Epithelial cell of esophagus (primary cell): ENCODE measurements around the gene CDK5RAP1.

Experiments
- DNase-seq: peaks from one replicate; pipeline ENCODE4 v3.0.0; 2010; ENCODE audit warnings: low read depth
- H3K4me3 ChIP-seq: 2 replicates; pipeline ENCODE4 v1.5.1; 2011; ENCODE audit warnings: mild to moderate bottlenecking, low read length, control low read depth
- TF ChIP-seq, protein P1 (sequence below): IDR thresholded peaks from 2 replicates; pipeline ENCODE4 v1.5.1; 2011; ENCODE audit warnings: low read depth, mild to moderate bottlenecking, low read length, control low read depth, inconsistent platforms; ENCODE audit not compliant: insufficient read depth; ENCODE audit errors: missing control alignments

CDK5RAP1 gene

DNA sequence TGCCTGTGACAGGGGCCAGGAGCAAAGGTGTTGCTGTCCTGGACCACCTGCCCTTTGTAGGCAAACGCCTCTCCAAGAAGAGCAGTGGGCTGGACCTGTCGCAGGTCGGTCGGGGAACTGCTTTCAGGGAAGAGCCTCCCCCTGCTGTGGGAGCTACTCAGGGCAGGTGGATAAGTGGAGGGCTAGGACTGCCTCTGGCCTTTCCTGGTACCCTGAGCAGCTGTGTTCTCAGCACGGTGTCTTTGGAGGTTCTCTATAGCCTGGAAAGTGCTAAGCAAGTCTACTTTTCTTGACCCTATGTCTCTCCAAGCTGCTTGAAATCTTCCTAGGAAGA, 83.3 kb downstream of the CDK5RAP1 start:
- TF ChIP-seq, protein P1, sequence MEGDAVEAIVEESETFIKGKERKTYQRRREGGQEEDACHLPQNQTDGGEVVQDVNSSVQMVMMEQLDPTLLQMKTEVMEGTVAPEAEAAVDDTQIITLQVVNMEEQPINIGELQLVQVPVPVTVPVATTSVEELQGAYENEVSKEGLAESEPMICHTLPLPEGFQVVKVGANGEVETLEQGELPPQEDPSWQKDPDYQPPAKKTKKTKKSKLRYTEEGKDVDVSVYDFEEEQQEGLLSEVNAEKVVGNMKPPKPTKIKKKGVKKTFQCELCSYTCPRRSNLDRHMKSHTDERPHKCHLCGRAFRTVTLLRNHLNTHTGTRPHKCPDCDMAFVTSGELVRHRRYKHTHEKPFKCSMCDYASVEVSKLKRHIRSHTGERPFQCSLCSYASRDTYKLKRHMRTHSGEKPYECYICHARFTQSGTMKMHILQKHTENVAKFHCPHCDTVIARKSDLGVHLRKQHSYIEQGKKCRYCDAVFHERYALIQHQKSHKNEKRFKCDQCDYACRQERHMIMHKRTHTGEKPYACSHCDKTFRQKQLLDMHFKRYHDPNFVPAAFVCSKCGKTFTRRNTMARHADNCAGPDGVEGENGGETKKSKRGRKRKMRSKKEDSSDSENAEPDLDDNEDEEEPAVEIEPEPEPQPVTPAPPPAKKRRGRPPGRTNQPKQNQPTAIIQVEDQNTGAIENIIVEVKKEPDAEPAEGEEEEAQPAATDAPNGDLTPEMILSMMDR = no peak
- DNase-seq = no peak
- H3K4me3 ChIP-seq = no peak overlapping the region

DNA sequence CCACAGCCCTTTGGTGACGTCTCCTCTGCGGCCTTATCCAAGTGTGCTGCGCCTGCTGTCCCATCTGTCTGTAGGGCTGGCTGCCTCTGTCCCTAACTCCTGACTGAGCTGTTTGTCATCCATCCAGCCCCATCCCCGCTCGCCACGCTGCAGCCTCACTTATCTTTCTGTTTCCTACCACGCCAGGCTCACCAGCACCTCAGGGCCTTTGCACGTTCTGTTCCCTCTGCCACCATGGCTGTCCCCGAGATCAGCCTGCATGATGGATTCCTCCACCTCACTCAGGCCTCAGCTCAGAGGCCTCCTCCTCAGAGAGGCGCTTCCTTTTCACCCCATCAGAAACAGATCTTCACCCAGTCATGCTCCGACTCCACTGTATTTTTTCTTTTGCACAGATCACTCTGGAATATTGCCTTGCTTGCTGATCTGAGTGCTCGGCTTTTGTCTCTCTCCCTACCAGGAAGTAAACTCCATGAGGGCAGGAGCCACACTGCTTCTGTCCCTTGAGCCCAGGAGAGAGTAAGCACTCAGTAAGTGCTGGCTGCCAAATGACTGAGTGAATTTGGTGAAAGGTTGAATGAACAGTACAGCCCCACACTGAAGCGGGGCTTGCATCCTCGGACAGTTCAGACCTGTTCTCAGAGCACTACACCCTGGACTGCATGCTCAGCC, 83.8 kb downstream of the CDK5RAP1 start:
- no peak overlapping the region for H3K4me3 ChIP-seq
- no peak for DNase-seq
- TF ChIP-seq, protein P1 = no peak

DNA sequence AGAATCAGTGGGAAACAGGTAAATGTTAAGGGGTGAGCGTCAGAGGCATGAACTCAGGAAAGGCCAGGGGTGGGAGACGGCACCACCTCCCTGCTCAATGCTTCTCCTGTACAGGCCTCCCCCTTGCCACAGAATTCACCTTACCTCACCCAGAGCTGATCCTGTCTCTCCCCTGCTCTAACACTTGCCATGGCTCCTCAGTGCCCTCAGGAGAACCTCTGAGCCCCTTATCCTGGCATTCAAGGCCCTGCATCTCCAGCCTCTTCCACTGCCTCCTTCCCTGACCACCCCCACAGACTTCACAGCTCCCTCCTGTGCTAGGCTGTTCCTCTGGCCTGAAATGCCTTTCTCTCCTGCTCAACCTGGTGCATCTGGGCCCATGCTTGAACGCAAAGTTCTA, 84.4 kb downstream of the CDK5RAP1 start:
- DNase-seq = no peak
- TF ChIP-seq, protein P1 = no peak

DNA sequence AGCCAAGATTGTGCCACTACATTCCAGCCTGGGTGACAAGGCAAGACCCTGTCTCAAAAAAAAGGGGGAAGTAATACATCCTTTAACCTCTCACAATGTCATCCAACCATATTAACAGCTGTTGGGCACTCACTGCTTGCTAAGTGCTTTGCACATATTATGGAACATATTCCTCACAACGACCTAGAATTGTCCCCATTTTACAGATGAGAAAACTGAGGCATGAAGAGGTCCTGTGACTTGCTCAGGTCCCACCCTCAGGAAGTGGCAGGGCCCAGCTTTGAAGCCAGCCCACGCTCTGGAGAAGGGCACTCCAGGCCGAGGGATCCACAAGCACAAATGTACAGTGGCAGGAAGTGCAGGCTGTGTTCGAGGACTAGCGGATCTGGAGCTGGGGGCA, 85.0 kb downstream of the CDK5RAP1 start:
- TF ChIP-seq, protein P1 = no peak
- no peak for DNase-seq
- H3K4me3 ChIP-seq = no peak overlapping the region

More for the DNA sequence above, 84.4 kb downstream of the CDK5RAP1 start:
- no peak overlapping the region for H3K4me3 ChIP-seq

DNA sequence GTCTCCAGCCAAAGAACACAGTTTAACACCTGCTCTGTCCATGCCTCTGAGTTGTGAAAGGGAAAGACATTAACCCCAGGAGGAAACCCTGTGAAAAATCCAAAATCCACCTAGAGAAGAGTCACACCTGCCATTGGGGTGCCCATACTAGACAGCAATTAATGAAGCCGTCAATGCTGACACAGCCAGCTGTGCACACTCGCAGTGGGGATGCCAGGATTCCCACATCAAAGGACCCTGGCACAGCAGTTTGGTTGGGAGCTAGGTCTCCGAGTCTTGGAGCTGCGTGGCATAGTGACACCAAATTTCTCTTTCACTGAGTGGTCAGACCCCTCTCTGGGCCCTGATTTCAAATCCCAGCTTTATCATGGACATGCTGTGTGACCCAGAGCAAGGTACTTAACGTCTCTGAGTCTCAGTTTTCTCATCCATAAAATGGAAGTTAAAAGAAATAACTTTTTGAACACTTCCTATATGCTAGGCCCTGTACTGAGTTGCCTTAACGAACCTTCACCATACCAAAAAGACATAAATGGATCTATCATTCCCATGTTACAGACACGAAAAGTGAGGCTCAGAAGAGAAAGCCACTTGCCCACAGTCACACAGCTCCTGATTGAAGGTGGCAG, 87.5 kb downstream of the CDK5RAP1 start:
- no peak overlapping the region for H3K4me3 ChIP-seq
- TF ChIP-seq, protein P1 = no peak

DNA sequence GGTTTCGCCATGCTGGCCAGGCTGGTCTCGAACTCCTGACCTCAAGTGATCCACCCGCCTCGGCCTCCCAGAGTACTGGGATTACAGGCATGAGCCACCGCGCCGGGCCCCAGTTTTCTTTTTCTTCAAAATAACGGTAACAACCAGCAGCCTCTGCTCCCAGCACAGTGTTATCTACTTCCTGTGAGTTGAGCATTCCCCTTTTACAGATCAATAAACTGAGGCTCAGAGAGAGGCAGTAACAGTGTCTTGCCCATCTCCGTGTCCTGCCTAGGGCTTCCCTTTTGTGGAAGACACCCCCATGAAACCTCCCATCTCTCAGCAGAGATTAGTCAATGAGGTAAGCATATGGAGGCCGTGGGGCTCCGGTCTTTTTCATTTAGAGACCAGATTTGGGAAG, 88.7 kb downstream of the CDK5RAP1 start:
- no peak overlapping the region for H3K4me3 ChIP-seq
- TF ChIP-seq, protein P1 = no peak

More for the DNA sequence above, 87.5 kb downstream of the CDK5RAP1 start:
- no peak for DNase-seq

DNA sequence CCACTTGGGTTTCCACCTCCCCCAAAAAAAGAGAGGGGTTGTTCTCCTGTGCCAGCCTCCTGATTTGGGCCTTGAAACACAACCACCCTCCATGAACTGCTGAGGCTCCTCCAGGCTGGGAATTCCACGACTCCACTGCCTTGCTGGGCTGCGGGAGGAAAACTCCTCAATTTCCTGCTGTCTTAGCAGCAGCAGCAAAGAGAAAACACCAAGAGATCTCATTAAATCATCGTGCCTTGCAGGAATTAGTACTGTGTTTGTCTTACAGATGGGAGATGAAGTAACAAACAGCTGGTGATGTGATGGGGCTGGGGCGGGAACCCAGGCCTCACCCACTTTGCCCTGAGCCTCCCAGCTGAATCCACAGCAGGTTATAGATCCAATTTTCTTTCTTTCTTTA, 89.3 kb downstream of the CDK5RAP1 start:
- DNase-seq = no peak
- H3K4me3 ChIP-seq = no peak overlapping the region
- TF ChIP-seq, protein P1 = no peak

More for the DNA sequence above, 88.7 kb downstream of the CDK5RAP1 start:
- DNase-seq = no peak
